WTC11 (cell line): ENCODE results near the gene RETREG1. TPM values are rescaled to one million over a fixed set of nuclear protein-coding genes. Genes with fewer than 3 reads are reported as not detected.

Experiments used
- ATAC-seq: fragments of 200-7000 bp; cut with Tn5 transposase; 2 replicates; pipeline ENCODE4 v1.10.0; 2021; ENCODE audit warnings: mild to moderate bottlenecking, moderate library complexity
- CTCF ChIA-PET: fragments of 300-600 bp; sonication (Branson Sonifier 250); formaldehyde crosslinking; loops from one replicate; lab custom pipeline; 2021; ENCODE audit warnings: antibody characterized with exemption; lab: Charles Lee
- POLR2A ChIA-PET: fragments of 350-600 bp; sonication (Branson Sonifier 250); formaldehyde crosslinking; loops from one replicate; lab custom pipeline; 2021; ENCODE audit warnings: antibody characterized with exemption; lab: Charles Lee
- DNase-seq: peaks from one replicate; pipeline ENCODE4 v3.0.0; 2021; ENCODE audit warnings: low spot score
- H3K27ac Mint-ChIP-seq: 2 replicates; pipeline ENCODE4 v1.8.0; 2021; ENCODE audit warnings: mixed read lengths
- H3K27me3 Mint-ChIP-seq: 2 replicates; pipeline ENCODE4 v1.8.0; 2021; ENCODE audit warnings: low read depth, mild to moderate bottlenecking, moderate library complexity, mixed read lengths
- H3K36me3 Mint-ChIP-seq: 2 replicates; pipeline ENCODE4 v1.8.0; 2021; ENCODE audit warnings: mixed read lengths
- H3K4me1 Mint-ChIP-seq: 2 replicates; pipeline ENCODE4 v1.8.0; 2022; ENCODE audit warnings: mixed read lengths
- H3K4me3 Mint-ChIP-seq: 2 replicates; pipeline ENCODE4 v1.8.0; 2021; ENCODE audit warnings: mild to moderate bottlenecking, moderate library complexity, mixed read lengths
- H3K9me3 Mint-ChIP-seq: 2 replicates; pipeline ENCODE4 v1.8.0; 2021; ENCODE audit warnings: mixed read lengths
- ESRRA ChIP-seq: sonication (generic); formaldehyde crosslinking; IDR thresholded peaks from 2 replicates; pipeline ENCODE4 v1.8.1; 2022; ENCODE audit warnings: mild to moderate bottlenecking, missing genetic modification reagents, borderline replicate concordance
- ETV6 ChIP-seq: sonication (generic); formaldehyde crosslinking; IDR thresholded peaks from 2 replicates; pipeline ENCODE4 v1.8.1; 2022; ENCODE audit warnings: mild to moderate bottlenecking, missing genetic modification reagents
- FOXK1 ChIP-seq: sonication (generic); formaldehyde crosslinking; IDR thresholded peaks from 2 replicates; pipeline ENCODE4 v1.8.0; 2022; ENCODE audit warnings: mild to moderate bottlenecking, moderate library complexity, missing genetic modification reagents
- NFATC4 ChIP-seq: fragments of 250-450 bp; sonication (Bioruptor Pico); IDR thresholded peaks from 2 replicates; pipeline ENCODE4 v1.9.0; 2021; ENCODE audit warnings: mild to moderate bottlenecking
- NFE2L1 ChIP-seq: sonication (generic); formaldehyde crosslinking; IDR thresholded peaks from 2 replicates; pipeline ENCODE4 v1.8.1; 2023; ENCODE audit warnings: missing genetic modification reagents
- RORB ChIP-seq: fragments of 250-450 bp; sonication (Bioruptor Pico); IDR thresholded peaks from 2 replicates; pipeline ENCODE4 v1.9.0; 2021; ENCODE audit warnings: mild to moderate bottlenecking
- SMAD4 ChIP-seq: sonication (generic); formaldehyde crosslinking; IDR thresholded peaks from 2 replicates; pipeline ENCODE4 v1.8.0; 2022; ENCODE audit warnings: mild to moderate bottlenecking, missing genetic modification reagents
- SOX15 ChIP-seq: fragments of 250-450 bp; sonication (Bioruptor Pico); IDR thresholded peaks from 2 replicates; pipeline ENCODE4 v1.9.0; 2021; ENCODE audit warnings: mild to moderate bottlenecking
- ZNF121 ChIP-seq: sonication (generic); formaldehyde crosslinking; IDR thresholded peaks from 2 replicates; pipeline ENCODE4 v1.8.0; 2023; ENCODE audit warnings: missing genetic modification reagents
- total RNA-seq: library from RNA; stranded (reverse); gene quantifications from 3 replicates; pipeline ENCODE4 v1.2.3, GENCODE V29; 2021
- TF ChIP-seq, protein P1 (sequence below): sonication (generic); formaldehyde crosslinking; IDR thresholded peaks from 2 replicates; pipeline ENCODE4 v1.8.0; 2022; ENCODE audit warnings: missing genetic modification reagents
- TF ChIP-seq, protein P2 (sequence below): sonication (generic); formaldehyde crosslinking; IDR thresholded peaks from 2 replicates; pipeline ENCODE4 v1.8.1; 2022; ENCODE audit warnings: missing genetic modification reagents, borderline replicate concordance
- TF ChIP-seq, protein P3 (sequence below): sonication (generic); formaldehyde crosslinking; IDR thresholded peaks from 2 replicates; pipeline ENCODE4 v1.8.1; 2022; ENCODE audit warnings: low read depth, mild to moderate bottlenecking, moderate library complexity, missing genetic modification reagents, borderline replicate concordance
- TF ChIP-seq, protein P4 (sequence below): fragments of 200-600 bp; IDR thresholded peaks from 2 replicates; pipeline ENCODE4 v1.8.0; 2022; ENCODE audit warnings: antibody characterized with exemption
- TF ChIP-seq, protein P5 (sequence below): sonication (generic); formaldehyde crosslinking; IDR thresholded peaks from 2 replicates; pipeline ENCODE4 v1.8.0; 2022; ENCODE audit warnings: mild to moderate bottlenecking, missing genetic modification reagents
- TF ChIP-seq, protein P6 (sequence below): fragments of 250-450 bp; sonication (Bioruptor Pico); IDR thresholded peaks from 2 replicates; pipeline ENCODE4 v1.8.0; 2021; ENCODE audit warnings: mild to moderate bottlenecking

RETREG1 gene
- total RNA-seq, 1 experiment from 2014 or later: 2.2 TPM

DNA sequence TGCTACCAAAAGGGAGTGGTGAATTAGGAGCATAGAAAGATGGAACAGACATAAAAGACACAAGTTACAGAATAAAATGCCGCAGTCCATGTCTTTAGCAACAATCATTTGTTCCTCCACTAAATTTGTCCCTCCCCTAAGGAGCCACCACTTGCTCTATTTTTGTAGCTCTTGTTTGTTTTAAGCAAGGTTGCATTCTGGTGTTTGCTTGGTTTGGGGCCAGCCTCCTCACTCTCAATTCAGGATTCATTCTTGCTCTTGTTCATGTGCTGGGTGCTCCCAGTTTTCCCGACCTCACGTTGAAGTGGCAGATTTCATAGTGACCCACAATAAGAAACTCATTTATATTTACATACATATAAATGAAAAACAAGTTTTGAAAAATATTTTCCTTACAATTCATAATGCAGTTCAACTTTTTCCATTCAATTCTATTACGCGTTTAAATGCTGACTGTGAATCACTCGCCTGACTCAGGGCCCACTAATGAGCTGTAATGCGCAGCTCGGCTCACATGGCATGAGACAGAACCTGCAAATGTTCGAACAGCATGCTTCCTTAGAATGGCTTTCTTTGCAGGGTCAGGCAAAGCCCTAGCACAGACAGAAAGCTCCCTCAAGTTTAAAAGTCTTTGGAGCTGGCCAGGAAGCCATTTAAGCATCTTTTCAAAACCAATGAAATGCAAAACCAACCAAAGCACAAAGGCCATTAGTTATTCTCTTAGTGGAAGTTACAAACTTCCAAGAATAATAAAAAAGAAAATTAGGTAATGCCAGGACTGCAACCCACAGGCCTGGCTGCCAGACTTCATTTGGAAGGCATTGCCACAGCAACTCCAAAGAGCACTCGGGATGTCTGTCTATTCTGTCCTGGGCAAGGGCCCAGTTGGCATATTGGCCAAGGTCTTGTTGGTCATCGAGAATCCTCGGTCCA is 41.7 kb downstream of the RETREG1 start (continued):
- TF ChIP-seq, protein P1, sequence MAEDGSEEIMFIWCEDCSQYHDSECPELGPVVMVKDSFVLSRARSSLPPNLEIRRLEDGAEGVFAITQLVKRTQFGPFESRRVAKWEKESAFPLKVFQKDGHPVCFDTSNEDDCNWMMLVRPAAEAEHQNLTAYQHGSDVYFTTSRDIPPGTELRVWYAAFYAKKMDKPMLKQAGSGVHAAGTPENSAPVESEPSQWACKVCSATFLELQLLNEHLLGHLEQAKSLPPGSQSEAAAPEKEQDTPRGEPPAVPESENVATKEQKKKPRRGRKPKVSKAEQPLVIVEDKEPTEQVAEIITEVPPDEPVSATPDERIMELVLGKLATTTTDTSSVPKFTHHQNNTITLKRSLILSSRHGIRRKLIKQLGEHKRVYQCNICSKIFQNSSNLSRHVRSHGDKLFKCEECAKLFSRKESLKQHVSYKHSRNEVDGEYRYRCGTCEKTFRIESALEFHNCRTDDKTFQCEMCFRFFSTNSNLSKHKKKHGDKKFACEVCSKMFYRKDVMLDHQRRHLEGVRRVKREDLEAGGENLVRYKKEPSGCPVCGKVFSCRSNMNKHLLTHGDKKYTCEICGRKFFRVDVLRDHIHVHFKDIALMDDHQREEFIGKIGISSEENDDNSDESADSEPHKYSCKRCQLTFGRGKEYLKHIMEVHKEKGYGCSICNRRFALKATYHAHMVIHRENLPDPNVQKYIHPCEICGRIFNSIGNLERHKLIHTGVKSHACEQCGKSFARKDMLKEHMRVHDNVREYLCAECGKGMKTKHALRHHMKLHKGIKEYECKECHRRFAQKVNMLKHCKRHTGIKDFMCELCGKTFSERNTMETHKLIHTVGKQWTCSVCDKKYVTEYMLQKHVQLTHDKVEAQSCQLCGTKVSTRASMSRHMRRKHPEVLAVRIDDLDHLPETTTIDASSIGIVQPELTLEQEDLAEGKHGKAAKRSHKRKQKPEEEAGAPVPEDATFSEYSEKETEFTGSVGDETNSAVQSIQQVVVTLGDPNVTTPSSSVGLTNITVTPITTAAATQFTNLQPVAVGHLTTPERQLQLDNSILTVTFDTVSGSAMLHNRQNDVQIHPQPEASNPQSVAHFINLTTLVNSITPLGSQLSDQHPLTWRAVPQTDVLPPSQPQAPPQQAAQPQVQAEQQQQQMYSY: no peak

DNA sequence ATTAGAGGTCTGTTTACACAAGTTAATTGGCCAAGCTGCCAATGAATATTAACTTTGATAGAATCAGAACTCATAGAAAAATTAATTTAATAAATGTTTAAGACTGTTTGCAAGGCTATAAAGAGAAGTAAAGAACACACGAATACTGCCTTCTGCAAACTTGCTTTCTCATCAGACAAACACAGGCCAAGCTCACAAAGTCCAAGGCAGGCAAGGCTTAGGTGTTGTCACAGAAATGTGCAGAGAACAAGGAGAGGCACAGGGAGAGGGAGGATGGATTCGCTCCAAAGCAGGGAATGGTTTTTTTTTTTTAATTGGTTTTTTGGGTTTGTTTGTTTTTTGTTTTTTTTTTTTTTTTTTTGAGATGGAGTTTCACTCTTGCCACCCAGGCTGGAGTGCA is 43.4 kb downstream of the RETREG1 start:
- ChIA-PET CTCF (interaction anchor here (1.0 kb wide), 1 partner anchor 117 kb away, joined by 3 read pairs; no protein-coding TSS in a partner anchor), POLR2A (interaction anchor here (0.6 kb wide), 1 partner anchor 1028 kb away, joined by 4 read pairs; no protein-coding TSS in a partner anchor)

DNA sequence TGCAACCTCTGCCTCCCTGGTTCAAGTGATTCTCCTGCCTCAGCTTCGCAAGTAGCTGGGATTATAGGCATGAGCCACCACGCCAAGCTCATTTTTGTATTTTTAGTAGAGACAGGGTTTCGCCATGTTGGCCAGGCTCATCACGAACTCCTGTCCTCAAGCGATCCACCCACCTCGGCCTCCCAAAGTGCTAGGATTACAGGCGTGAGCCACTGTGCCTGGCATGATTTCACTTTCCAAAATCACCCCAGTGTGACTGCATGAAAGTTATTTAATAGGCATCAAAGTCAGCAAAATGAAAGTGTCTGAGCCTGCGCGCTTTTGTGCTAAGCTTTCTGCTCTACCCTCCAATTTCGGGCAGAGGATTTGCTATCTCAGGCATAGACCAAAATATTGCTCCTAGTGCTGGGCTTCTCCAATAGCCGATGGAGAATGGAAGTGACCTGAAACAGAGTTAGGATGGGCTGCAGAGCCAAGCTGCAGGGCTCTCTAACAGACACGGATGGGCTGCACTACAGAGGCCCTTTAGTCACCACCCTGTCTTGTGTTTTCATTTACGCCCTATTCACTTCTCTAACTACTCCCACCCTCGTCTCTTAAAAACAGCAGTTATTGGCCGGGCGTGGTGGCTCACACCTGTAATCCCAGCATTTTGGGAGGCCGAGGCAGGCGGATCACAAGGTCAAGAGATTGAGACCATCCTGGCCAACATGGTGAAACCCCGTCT is 44.3 kb downstream of the RETREG1 start:
- no peaks in the 10 kb centered on the region; the same call in 1 of the 2 replicates for H3K27me3 Mint-ChIP-seq
- no peak for DNase-seq
- H3K4me1 Mint-ChIP-seq: peaks cover 40% of the 10 kb centered on the region
- TF ChIP-seq, protein P2, sequence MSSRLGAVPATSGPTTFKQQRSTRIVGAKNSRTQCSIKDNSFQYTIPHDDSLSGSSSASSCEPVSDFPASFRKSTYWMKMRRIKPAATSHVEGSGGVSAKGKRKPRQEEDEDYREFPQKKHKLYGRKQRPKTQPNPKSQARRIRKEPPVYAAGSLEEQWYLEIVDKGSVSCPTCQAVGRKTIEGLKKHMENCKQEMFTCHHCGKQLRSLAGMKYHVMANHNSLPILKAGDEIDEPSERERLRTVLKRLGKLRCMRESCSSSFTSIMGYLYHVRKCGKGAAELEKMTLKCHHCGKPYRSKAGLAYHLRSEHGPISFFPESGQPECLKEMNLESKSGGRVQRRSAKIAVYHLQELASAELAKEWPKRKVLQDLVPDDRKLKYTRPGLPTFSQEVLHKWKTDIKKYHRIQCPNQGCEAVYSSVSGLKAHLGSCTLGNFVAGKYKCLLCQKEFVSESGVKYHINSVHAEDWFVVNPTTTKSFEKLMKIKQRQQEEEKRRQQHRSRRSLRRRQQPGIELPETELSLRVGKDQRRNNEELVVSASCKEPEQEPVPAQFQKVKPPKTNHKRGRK (CRISPR knock-in tag): no peak
- TF ChIP-seq, protein P3, sequence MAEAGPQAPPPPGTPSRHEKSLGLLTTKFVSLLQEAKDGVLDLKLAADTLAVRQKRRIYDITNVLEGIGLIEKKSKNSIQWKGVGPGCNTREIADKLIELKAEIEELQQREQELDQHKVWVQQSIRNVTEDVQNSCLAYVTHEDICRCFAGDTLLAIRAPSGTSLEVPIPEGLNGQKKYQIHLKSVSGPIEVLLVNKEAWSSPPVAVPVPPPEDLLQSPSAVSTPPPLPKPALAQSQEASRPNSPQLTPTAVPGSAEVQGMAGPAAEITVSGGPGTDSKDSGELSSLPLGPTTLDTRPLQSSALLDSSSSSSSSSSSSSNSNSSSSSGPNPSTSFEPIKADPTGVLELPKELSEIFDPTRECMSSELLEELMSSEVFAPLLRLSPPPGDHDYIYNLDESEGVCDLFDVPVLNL (CRISPR knock-in tag): no peak
- TF ChIP-seq SOX15 (CRISPR knock-in tag) (no peak), ESRRA (CRISPR knock-in tag) (no peak), NFATC4 (CRISPR knock-in tag) (no peak), FOXK1 (CRISPR knock-in tag) (no peak), SMAD4 (no peak), NFE2L1 (CRISPR knock-in tag) (no peak)
- TF ChIP-seq, protein P4, sequence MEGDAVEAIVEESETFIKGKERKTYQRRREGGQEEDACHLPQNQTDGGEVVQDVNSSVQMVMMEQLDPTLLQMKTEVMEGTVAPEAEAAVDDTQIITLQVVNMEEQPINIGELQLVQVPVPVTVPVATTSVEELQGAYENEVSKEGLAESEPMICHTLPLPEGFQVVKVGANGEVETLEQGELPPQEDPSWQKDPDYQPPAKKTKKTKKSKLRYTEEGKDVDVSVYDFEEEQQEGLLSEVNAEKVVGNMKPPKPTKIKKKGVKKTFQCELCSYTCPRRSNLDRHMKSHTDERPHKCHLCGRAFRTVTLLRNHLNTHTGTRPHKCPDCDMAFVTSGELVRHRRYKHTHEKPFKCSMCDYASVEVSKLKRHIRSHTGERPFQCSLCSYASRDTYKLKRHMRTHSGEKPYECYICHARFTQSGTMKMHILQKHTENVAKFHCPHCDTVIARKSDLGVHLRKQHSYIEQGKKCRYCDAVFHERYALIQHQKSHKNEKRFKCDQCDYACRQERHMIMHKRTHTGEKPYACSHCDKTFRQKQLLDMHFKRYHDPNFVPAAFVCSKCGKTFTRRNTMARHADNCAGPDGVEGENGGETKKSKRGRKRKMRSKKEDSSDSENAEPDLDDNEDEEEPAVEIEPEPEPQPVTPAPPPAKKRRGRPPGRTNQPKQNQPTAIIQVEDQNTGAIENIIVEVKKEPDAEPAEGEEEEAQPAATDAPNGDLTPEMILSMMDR: no peak
- TF ChIP-seq, protein P5, sequence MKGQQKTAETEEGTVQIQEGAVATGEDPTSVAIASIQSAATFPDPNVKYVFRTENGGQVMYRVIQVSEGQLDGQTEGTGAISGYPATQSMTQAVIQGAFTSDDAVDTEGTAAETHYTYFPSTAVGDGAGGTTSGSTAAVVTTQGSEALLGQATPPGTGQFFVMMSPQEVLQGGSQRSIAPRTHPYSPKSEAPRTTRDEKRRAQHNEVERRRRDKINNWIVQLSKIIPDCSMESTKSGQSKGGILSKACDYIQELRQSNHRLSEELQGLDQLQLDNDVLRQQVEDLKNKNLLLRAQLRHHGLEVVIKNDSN: no peak
- TF ChIP-seq, protein P6, sequence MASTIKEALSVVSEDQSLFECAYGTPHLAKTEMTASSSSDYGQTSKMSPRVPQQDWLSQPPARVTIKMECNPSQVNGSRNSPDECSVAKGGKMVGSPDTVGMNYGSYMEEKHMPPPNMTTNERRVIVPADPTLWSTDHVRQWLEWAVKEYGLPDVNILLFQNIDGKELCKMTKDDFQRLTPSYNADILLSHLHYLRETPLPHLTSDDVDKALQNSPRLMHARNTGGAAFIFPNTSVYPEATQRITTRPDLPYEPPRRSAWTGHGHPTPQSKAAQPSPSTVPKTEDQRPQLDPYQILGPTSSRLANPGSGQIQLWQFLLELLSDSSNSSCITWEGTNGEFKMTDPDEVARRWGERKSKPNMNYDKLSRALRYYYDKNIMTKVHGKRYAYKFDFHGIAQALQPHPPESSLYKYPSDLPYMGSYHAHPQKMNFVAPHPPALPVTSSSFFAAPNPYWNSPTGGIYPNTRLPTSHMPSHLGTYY (CRISPR knock-in tag): no peak
- ATAC-seq: no peak
- no peaks in the 10 kb centered on the region; the same call in 1 of the 2 replicates for H3K36me3 Mint-ChIP-seq
- peaks cover 5% of the 10 kb centered on the region for H3K9me3 Mint-ChIP-seq
- H3K27ac Mint-ChIP-seq: no peak overlapping the region
- CTCF ChIA-PET: no interaction called here
- POLR2A ChIA-PET: no interaction called here
- no peak overlapping the region for H3K4me3 Mint-ChIP-seq

More for the DNA sequence above, 43.4 kb downstream of the RETREG1 start:
- Mint-ChIP-seq H3K4me3 (no peak overlapping the region), H3K36me3 (no peaks in the 10 kb centered on the region; the same call in 1 of the 2 replicates), H3K27me3 (no peaks in the 10 kb centered on the region), H3K9me3 (peaks cover 5% of the 10 kb centered on the region), H3K27ac (no peak overlapping the region), H3K4me1 (peaks cover 42% of the 10 kb centered on the region)
- DNase-seq: no peak
- no peak for ATAC-seq
- TF ChIP-seq, protein P5: no peak
- TF ChIP-seq SOX15 (CRISPR knock-in tag): no peak
- TF ChIP-seq ZNF121 (CRISPR knock-in tag): no peak
- TF ChIP-seq RORB (CRISPR knock-in tag): no peak
- no peak for TF ChIP-seq ETV6 (CRISPR knock-in tag)
